Activated T-helper 1 cell treated with anti-CD3 and anti-CD28 coated beads, Interleukin-2, amount 50 U/mL, for 16 hours (primary cell): ENCODE measurements around the gene MRPS6.

Experiments used
- DNase-seq, 2 donors: peaks; one replicate each; pipeline ENCODE4 v3.0.0-alpha.2; 2020; ENCODE audit warnings: low read depth in 1 of 2, low spot score in 1 of 2

The MRPS6 gene

GRCh38 chr21:34065027-34065426 lies 8.4 kb upstream of the MRPS6 start:
- no peak for DNase-seq

- no peak for DNase-seq
Measured at GRCh38 chr21:34071683-34072082, 1.7 kb upstream of the MRPS6 start.

- peak in 1 of 2 donors; percentile 8 for DNase-seq
Measured at GRCh38 chr21:34072145-34073031, 990 bp upstream of the MRPS6 start.

GRCh38 chr21:34073749-34074282 lies 438 bp downstream of the MRPS6 start:
- peak in 1 of 2 donors; percentile 32 for DNase-seq

GRCh38 chr21:34074283-34075090 lies 1.1 kb downstream of the MRPS6 start:
- DNase-seq, result no peak

- no peak for DNase-seq
Measured at GRCh38 chr21:34075091-34075425, 1.7 kb downstream of the MRPS6 start.

- no peak for DNase-seq
Measured at GRCh38 chr21:34075760-34076660, 2.6 kb downstream of the MRPS6 start.

GRCh38 chr21:34076835-34077234 lies 3.5 kb downstream of the MRPS6 start:
- DNase-seq, result no peak

- no peak for DNase-seq
Measured at GRCh38 chr21:34077888-34078287, 4.5 kb downstream of the MRPS6 start.

- DNase-seq, result no peak
Measured at GRCh38 chr21:34078915-34079314, 5.5 kb downstream of the MRPS6 start.

- DNase-seq, result no peak
Measured at GRCh38 chr21:34080710-34081109, 7.3 kb downstream of the MRPS6 start.

GRCh38 chr21:34082769-34083168 lies 9.4 kb downstream of the MRPS6 start:
- no peak for DNase-seq

- no peak for DNase-seq
Measured at GRCh38 chr21:34083357-34083756, 10.0 kb downstream of the MRPS6 start.

- no peak for DNase-seq
Measured at GRCh38 chr21:34085129-34085528, 11.8 kb downstream of the MRPS6 start.

- no peak for DNase-seq
Measured at GRCh38 chr21:34086887-34087306, 13.5 kb downstream of the MRPS6 start.

GRCh38 chr21:34088752-34089151 lies 15.4 kb downstream of the MRPS6 start:
- no peak for DNase-seq

GRCh38 chr21:34091032-34091431 lies 17.7 kb downstream of the MRPS6 start:
- no peak for DNase-seq

- DNase-seq, result no peak
Measured at GRCh38 chr21:34091607-34092006, 18.2 kb downstream of the MRPS6 start.

- no peak for DNase-seq
Measured at GRCh38 chr21:34092262-34092921, 19.0 kb downstream of the MRPS6 start.

- DNase-seq, result no peak
Measured at GRCh38 chr21:34093083-34093482, 19.7 kb downstream of the MRPS6 start.
